Activated CD4-positive, alpha-beta T cell treated with anti-CD3 and anti-CD28 coated beads for 24 hours (primary cell): Measurements from ENCODE around the gene LCMT2.

Experiments used
- DNase-seq, 2 donors: peaks; one replicate each; pipeline ENCODE4 v3.0.0-alpha.2; 2020; ENCODE audit warnings: low read depth in 2 of 2

Gene LCMT2

GRCh38 chr15:43274136-43274535 lies 56.2 kb downstream of the LCMT2 start:
- DNase-seq = no peak
